ENCODE measurements around the gene ELP2. TPM values are rescaled to one million over a fixed set of nuclear protein-coding genes. Genes with fewer than 3 reads are reported as not detected.
A peak's percentile ranks its signal among the peaks of the same experiment; 100 is the strongest.
"Not testable (repeated sequence)": the region's sequence is repeated elsewhere in the genome, so short reads cannot be mapped to it uniquely, and the experiment has no call there.

Gene ELP2, protein sequence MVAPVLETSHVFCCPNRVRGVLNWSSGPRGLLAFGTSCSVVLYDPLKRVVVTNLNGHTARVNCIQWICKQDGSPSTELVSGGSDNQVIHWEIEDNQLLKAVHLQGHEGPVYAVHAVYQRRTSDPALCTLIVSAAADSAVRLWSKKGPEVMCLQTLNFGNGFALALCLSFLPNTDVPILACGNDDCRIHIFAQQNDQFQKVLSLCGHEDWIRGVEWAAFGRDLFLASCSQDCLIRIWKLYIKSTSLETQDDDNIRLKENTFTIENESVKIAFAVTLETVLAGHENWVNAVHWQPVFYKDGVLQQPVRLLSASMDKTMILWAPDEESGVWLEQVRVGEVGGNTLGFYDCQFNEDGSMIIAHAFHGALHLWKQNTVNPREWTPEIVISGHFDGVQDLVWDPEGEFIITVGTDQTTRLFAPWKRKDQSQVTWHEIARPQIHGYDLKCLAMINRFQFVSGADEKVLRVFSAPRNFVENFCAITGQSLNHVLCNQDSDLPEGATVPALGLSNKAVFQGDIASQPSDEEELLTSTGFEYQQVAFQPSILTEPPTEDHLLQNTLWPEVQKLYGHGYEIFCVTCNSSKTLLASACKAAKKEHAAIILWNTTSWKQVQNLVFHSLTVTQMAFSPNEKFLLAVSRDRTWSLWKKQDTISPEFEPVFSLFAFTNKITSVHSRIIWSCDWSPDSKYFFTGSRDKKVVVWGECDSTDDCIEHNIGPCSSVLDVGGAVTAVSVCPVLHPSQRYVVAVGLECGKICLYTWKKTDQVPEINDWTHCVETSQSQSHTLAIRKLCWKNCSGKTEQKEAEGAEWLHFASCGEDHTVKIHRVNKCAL
- polyA plus RNA-seq (2012; ENCODE audit: low read depth, missing spikeins): 71.4 TPM

DNA sequence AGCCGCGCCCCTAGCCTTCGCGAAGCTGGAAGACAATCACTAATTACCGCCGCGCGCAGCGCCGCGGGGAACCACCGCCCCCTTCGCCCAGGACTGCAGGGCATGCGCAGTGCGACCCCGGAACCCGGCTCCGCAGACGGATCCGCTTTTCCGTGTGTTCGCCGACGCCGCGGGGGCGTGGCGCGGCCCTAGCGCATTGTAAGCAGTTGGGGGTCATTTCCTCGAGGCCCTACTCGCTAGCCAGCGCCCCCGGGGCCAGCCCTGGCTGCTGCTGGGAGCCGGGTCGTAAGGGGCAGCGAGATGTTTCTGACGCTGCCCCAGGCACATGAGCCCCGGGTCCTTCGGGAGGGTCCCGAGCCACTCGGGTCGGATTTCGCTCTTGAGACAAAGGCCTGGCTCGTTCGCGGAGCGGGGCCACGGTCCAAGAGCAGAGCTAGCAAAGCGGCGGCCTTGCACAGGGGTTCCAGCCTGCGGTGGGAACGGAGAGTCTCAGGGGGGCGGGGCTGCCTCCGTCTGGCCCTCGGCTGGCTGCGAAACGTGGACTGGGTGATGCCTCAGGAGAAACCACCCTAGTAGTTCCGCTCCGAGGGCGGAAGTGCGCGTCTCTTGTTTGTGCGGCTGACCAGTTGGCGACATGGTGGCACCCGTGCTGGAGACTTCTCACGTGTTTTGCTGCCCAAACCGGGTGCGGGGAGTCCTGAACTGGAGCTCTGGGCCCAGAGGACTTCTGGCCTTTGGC, at the start of gene ELP2, which contains the start of gene SLC39A6:
Gene ELP2 (plus strand): TSS at position 600 of the 739 bp plus-strand sequence. CDS start 35 bp downstream, at position 635.
Gene SLC39A6 (minus strand): TSS at position 41 of the 739 bp plus-strand sequence. CDS start 2,333 bp downstream, outside the sequence.
- peak; percentile 95 for FAIRE-seq
- TF ChIP-seq TAF1 (IDR thresholded peaks at IDR 0.05; ENCODE audit: low read depth, low read length) (peak; percentile 78; the same call in 1 of the 2 replicates), POLR2AphosphoS5 (IDR thresholded peaks at IDR 0.05; ENCODE audit: low read depth, low read length) (peak; percentile 86), SPI1 (IDR thresholded peaks at IDR 0.05; ENCODE audit: low read depth, low read length) (peak; percentile 86), PAX5 (IDR thresholded peaks at IDR 0.05; ENCODE audit: insufficient read depth, low read length, severe bottlenecking) (no peak), POLR2A (IDR thresholded peaks at IDR 0.05; ENCODE audit: low read depth, low read length) (peak; percentile 88), POU2F2 (IDR thresholded peaks at IDR 0.05; ENCODE audit: low read depth, low read length) (peak; percentile 49)
- DNase-seq (ENCODE audit: insufficient read length, low spot score): peak; percentile 88

DNA sequence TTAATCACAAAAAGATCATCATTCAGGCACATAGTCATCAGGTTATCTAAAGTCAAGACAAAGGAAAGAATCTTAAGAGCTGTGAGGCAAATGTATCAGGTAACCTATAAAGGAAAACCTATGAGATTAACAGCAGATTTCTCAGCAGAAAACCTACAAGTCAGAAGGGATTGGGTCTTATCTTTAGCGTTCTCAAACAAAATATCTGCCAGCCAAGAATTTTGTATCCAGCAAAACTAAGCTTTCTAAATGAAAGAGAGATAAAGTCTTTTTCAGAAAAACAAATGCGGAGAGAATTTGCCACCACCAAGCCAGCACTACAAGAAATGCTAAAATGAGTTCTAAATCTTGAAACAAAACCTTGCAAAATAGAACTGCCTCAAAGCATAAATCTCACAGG, 48.6 kb upstream of the ELP2 start:
- FAIRE-seq; DNase-seq (ENCODE audit: insufficient read length, low spot score): not testable (repeated sequence)

DNA sequence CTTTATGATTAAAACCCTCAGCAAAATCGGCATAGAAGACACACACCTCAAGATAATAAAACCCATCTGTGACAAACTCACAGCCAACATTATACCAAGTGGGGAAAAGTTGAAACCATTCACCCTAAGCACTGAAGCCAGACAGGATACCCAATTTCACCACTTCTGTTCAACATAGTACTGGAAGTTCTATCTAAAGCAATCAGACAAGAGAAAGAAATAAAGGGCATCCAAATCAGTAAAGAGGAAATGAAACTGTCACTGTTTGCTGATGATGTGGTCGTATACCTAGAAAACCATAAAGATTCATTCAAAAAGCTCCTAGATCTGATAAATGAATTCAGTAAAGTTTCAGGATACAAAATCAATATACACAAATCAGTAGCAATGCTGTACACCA, 46.0 kb upstream of the ELP2 start:
- DNase-seq (ENCODE audit: insufficient read length, low spot score) (no peak), FAIRE-seq (peak; percentile 57)
- TF ChIP-seq POLR2AphosphoS5 (IDR thresholded peaks at IDR 0.05; ENCODE audit: low read depth, low read length) (no peak), TAF1 (IDR thresholded peaks at IDR 0.05; ENCODE audit: low read depth, low read length) (no peak), POLR2A (IDR thresholded peaks at IDR 0.05; ENCODE audit: low read depth, low read length) (no peak), POU2F2 (IDR thresholded peaks at IDR 0.05; ENCODE audit: low read depth, low read length) (no peak), PAX5 (IDR thresholded peaks at IDR 0.05; ENCODE audit: insufficient read depth, low read length, severe bottlenecking) (no peak), SPI1 (IDR thresholded peaks at IDR 0.05; ENCODE audit: low read depth, low read length) (peak; percentile 91)

DNA sequence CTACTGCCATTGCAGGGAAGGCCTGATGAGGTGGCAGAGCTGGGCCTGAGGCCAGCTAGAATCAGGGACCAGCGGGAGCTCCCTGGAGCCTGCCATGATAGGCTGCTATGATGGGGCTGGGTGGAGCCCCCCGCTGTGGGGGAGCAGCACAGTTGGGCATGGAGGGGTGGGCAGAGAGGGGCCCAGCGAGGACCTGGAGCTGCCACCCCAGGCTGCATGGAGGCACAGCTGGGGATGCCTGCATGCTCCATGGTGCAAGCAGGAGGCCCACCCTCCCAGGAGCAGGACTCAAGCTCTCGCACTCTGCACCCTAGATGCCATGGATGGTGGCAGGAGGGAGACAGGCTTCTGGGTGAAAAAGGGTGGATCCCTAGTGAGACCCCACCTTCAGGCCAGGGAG, 44.5 kb upstream of the ELP2 start:
- DNase-seq (ENCODE audit: insufficient read length, low spot score) (no peak), FAIRE-seq (no peak)
- TF ChIP-seq SPI1 (IDR thresholded peaks at IDR 0.05; ENCODE audit: low read depth, low read length) (no peak), POLR2AphosphoS5 (IDR thresholded peaks at IDR 0.05; ENCODE audit: low read depth, low read length) (no peak), TAF1 (IDR thresholded peaks at IDR 0.05; ENCODE audit: low read depth, low read length) (no peak), POU2F2 (IDR thresholded peaks at IDR 0.05; ENCODE audit: low read depth, low read length) (no peak), POLR2A (IDR thresholded peaks at IDR 0.05; ENCODE audit: low read depth, low read length) (no peak), PAX5 (IDR thresholded peaks at IDR 0.05; ENCODE audit: insufficient read depth, low read length, severe bottlenecking) (no peak)

DNA sequence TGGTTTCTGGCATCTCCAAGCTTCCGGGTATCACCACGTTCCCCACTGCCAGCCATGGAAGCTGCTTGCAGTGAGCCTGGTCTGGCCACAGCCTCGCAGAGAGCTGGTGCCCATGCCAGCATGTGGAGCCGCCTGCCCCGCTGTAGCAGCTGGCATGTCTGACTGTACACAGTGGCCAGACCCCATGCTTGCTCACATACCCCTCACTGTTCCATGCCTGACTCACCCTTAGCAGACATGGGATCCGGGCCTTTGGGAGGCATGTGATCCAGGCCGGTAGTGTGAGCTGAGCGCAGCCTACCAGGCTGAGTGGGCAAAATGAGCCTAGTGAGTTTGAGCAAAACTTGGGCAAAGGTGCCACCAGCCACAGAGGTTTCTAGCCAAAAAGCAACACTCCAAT, 43.5 kb upstream of the ELP2 start:
- no peak for TF ChIP-seq TAF1 (IDR thresholded peaks at IDR 0.05; ENCODE audit: low read depth, low read length)
- no peak for TF ChIP-seq POLR2AphosphoS5 (IDR thresholded peaks at IDR 0.05; ENCODE audit: low read depth, low read length)
- FAIRE-seq: no peak

DNA sequence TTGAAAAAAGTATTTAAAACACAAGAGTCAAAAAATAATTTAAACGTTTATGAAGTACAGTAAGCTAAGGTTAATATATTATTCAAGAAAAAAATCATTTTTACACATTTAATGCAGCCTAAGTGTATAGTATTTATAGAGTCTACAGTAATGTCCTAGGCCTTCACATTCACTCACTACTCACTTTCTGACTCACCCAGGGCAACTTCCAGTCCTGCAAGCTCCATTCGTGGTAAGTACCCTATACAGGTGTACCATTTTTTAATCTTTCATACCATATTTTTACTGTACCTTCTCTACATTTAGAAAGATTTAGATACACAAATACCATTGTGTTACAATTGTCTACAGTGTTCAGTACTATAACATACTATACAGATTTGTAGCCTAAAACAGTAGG, 41.4 kb upstream of the ELP2 start:
- no peak for DNase-seq (ENCODE audit: insufficient read length, low spot score)
- no peak for TF ChIP-seq POLR2A (IDR thresholded peaks at IDR 0.05; ENCODE audit: low read depth, low read length)
- TF ChIP-seq PAX5 (IDR thresholded peaks at IDR 0.05; ENCODE audit: insufficient read depth, low read length, severe bottlenecking): no peak
- no peak for TF ChIP-seq SPI1 (IDR thresholded peaks at IDR 0.05; ENCODE audit: low read depth, low read length)
- TF ChIP-seq POLR2AphosphoS5 (IDR thresholded peaks at IDR 0.05; ENCODE audit: low read depth, low read length): no peak
- no peak for TF ChIP-seq TAF1 (IDR thresholded peaks at IDR 0.05; ENCODE audit: low read depth, low read length)
- TF ChIP-seq POU2F2 (IDR thresholded peaks at IDR 0.05; ENCODE audit: low read depth, low read length): no peak
- no peak for FAIRE-seq

More for the DNA sequence above, 43.5 kb upstream of the ELP2 start:
- DNase-seq (ENCODE audit: insufficient read length, low spot score): no peak

DNA sequence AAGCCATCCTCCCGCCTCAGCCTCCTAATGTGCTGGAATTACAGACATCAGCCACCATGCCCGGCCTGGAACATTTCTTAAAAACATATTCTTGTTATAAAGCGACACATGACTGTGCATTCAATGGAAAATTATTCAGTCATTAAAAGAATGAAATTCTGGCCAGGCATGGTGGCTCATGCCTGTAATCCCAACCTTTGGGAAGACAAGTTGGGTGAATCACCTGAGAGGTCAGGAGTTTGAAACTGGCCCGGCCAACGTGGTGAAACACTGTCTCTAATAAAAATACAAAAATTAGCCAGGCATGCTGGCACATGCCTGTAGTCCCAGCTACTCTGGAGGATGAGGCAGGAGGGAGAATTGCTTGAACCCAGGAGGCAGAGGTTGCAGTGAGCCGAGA, 40.7 kb upstream of the ELP2 start:
- no peak for DNase-seq (ENCODE audit: insufficient read length, low spot score)
- FAIRE-seq: no peak
- no peak for TF ChIP-seq POLR2A (IDR thresholded peaks at IDR 0.05; ENCODE audit: low read depth, low read length)
- TF ChIP-seq SPI1 (IDR thresholded peaks at IDR 0.05; ENCODE audit: low read depth, low read length): no peak
- no peak for TF ChIP-seq POU2F2 (IDR thresholded peaks at IDR 0.05; ENCODE audit: low read depth, low read length)
- no peak for TF ChIP-seq POLR2AphosphoS5 (IDR thresholded peaks at IDR 0.05; ENCODE audit: low read depth, low read length)
- TF ChIP-seq PAX5 (IDR thresholded peaks at IDR 0.05; ENCODE audit: insufficient read depth, low read length, severe bottlenecking): no peak
- no peak for TF ChIP-seq TAF1 (IDR thresholded peaks at IDR 0.05; ENCODE audit: low read depth, low read length)

DNA sequence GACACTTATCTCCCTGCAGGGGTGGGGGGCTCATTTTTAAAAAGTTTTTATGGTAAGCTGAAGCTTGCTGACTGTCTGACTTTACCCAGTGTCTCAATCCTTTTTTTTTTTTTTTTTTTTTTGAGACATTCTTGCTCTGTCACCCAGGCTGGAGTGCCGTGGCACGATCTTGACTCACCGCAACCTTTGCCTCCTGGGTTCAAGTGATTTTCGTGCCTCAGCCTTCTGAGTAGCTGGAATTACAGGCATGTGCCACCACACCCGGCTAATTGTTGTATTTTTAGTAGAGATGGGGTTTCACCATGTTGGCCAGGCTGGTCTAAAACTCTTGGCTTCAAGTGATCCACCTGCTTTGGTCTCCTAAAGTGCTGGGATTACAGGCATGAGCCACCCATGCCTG, 37.6 kb upstream of the ELP2 start:
- FAIRE-seq; DNase-seq (ENCODE audit: insufficient read length, low spot score): not testable (repeated sequence)

DNA sequence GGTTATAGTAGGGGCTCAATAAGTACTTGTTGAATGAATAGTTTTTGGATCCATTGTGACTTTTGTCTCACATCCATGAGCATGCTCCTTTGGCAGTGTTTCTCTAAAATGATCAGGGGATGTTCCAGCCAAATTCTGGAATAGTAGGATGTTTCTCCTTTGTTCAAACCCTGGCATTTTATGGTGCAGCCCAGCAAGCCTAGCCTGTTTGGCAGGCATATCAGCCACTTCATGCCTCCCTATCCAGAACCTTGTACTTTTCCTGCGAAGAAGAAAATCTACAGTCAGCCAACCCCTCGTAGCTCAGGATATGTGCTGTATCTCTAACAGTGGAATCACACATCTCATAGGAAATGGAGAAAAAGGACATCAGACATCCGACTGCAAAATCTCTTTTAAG, 35.3 kb upstream of the ELP2 start:
- no peak for DNase-seq (ENCODE audit: insufficient read length, low spot score)
- TF ChIP-seq TAF1 (IDR thresholded peaks at IDR 0.05; ENCODE audit: low read depth, low read length) (no peak), POLR2A (IDR thresholded peaks at IDR 0.05; ENCODE audit: low read depth, low read length) (no peak), POLR2AphosphoS5 (IDR thresholded peaks at IDR 0.05; ENCODE audit: low read depth, low read length) (no peak), POU2F2 (IDR thresholded peaks at IDR 0.05; ENCODE audit: low read depth, low read length) (no peak), PAX5 (IDR thresholded peaks at IDR 0.05; ENCODE audit: insufficient read depth, low read length, severe bottlenecking) (no peak), SPI1 (IDR thresholded peaks at IDR 0.05; ENCODE audit: low read depth, low read length) (no peak)
- FAIRE-seq: no peak

Data from GM12891 (cell line).